ENCODE results near the gene PDZRN4.

DNA sequence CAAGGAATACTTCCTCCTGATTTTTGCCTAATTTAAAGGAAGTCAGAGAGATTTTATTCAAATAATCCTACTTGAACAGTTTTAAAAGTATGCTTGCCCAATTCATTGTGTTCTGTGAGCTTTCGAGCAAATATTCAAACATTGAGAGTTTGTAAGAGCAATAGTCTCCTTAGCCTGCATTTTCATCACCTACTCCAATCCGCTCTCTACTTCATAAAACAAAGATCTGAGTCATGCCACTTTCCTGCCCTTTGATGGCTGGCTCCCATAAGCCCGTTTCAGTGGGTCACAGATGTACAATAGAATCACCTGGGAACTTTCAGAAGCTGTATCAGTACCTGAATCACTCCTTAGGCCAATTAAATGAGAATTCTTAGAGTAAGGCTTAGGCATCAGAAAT is 319.2 kb downstream of the PDZRN4 start:
- TF ChIP-seq TAF1 (IDR thresholded peaks at IDR 0.05; ENCODE audit: borderline replicate concordance, insufficient read depth, low read length) (no peak), POLR2AphosphoS5 (IDR thresholded peaks at IDR 0.05; ENCODE audit: low read depth, low read length) (no peak), SIN3A (IDR thresholded peaks at IDR 0.05; ENCODE audit: borderline replicate concordance, insufficient read depth, low read length) (no peak), FOXP2 (optimal IDR thresholded peaks at IDR 0.05; ENCODE audit: borderline replicate concordance, extremely low read depth, extremely low read length, insufficient read depth) (no peak)
- TF ChIP-seq, protein P1, sequence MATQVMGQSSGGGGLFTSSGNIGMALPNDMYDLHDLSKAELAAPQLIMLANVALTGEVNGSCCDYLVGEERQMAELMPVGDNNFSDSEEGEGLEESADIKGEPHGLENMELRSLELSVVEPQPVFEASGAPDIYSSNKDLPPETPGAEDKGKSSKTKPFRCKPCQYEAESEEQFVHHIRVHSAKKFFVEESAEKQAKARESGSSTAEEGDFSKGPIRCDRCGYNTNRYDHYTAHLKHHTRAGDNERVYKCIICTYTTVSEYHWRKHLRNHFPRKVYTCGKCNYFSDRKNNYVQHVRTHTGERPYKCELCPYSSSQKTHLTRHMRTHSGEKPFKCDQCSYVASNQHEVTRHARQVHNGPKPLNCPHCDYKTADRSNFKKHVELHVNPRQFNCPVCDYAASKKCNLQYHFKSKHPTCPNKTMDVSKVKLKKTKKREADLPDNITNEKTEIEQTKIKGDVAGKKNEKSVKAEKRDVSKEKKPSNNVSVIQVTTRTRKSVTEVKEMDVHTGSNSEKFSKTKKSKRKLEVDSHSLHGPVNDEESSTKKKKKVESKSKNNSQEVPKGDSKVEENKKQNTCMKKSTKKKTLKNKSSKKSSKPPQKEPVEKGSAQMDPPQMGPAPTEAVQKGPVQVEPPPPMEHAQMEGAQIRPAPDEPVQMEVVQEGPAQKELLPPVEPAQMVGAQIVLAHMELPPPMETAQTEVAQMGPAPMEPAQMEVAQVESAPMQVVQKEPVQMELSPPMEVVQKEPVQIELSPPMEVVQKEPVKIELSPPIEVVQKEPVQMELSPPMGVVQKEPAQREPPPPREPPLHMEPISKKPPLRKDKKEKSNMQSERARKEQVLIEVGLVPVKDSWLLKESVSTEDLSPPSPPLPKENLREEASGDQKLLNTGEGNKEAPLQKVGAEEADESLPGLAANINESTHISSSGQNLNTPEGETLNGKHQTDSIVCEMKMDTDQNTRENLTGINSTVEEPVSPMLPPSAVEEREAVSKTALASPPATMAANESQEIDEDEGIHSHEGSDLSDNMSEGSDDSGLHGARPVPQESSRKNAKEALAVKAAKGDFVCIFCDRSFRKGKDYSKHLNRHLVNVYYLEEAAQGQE (IDR thresholded peaks at IDR 0.05; ENCODE audit: insufficient read depth in 1 of 2, low read depth in 2 of 2, low read length in 2 of 2): no peak

Measured in PFSK-1 (cell line).